GM19372 (cell line): Measurements from ENCODE around the gene ZSCAN16.

Source experiments
- ATAC-seq: cut with Tn5 transposase; IDR thresholded peaks from one replicate; pipeline ENCODE4 v1.9.1; 2021; ENCODE audit warnings: mild to moderate bottlenecking, low read depth, moderate library complexity; ENCODE audit not compliant: unreplicated experiment

The ZSCAN16 gene

DNA sequence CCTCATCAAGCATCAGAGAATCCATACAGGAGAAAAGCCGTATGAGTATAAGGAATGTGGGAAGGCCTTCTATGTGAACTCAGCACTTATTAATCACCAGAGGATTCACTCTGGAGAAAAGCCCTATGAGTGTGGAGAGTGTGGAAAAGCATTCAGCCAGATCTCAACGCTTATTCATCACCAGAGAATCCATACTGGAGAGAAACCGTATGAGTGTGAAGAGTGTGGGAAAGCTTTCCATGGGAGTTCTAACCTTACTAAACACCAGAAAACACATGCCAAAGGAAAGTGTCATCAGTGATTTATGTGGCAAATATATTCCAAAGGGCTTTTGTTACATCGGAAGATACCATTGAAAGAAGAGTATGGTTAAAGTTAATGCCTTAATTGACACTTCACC lies 42.7 kb downstream of the ZSCAN16 start:
- ATAC-seq: no peak

GRCh38 chr6:28167926-28168325 lies 43.5 kb downstream of the ZSCAN16 start:
- no peak for ATAC-seq

DNA sequence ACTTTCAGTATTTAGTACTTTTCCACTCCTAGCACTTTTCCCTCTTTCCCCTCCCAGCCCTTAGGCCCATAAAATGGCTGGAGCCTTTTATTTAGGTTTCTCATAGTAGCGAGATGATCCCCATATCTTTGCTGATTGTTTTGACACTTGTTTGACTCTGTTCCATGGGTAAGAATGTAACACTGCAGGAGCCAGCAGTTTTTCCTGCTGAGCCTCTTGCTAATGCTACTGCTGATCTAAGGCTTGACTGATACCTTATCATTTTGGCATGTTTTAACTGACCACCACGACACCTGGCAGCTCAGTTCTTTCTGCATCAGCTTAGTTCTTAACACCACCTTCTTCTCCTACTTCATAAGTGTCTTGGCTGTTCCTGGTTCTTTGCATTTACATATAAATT lies 46.9 kb downstream of the ZSCAN16 start:
- ATAC-seq: no peak

- ATAC-seq: no peak
Observed at GRCh38 chr6:28172006-28172405, 47.6 kb downstream of the ZSCAN16 start.

GRCh38 chr6:28176373-28176772 lies 52.0 kb downstream of the ZSCAN16 start:
- no peak for ATAC-seq
